Renal cortical epithelial cell (primary cell): ENCODE results near the gene TCP1. TPM values are rescaled to one million over a fixed set of nuclear protein-coding genes. Genes with fewer than 3 reads are reported as not detected.
A peak's percentile ranks its signal among the peaks of the same experiment; 100 is the strongest.
"Not testable (repeated sequence)": the region's sequence is repeated elsewhere in the genome, so short reads cannot be mapped to it uniquely, and the experiment has no call there.

Experiments used
- DNase-seq: peaks from one replicate; pipeline ENCODE4 v3.0.0-alpha.2; 2011; ENCODE audit warnings: low read depth
- total RNA-seq: library from RNA; depleted of rRNA; stranded (reverse); fragments of >200 nt; gene quantifications from 2 replicates; pipeline ENCODE4 v1.2.3, GENCODE V29; 2014

The TCP1 gene
- total RNA-seq, 1 donor from 2014 or later, result 309 TPM

GRCh38 chr6:159777240-159777904 is 12.0 kb downstream of the TCP1 start:
- DNase-seq, result no peak

GRCh38 chr6:159772196-159772595 is 17.2 kb downstream of the TCP1 start:
- no peak for DNase-seq

- DNase-seq, result no peak
Observed at GRCh38 chr6:159769470-159769869, 19.9 kb downstream of the TCP1 start.

GRCh38 chr6:159766906-159767305 is 22.5 kb downstream of the TCP1 start:
- no peak for DNase-seq

GRCh38 chr6:159762681-159763293 is 26.6 kb downstream of the TCP1 start:
- DNase-seq, result no peak

GRCh38 chr6:159761873-159762680 is 27.3 kb downstream of the TCP1 start, which contains the start of gene ACAT2:
ACAT2 (plus strand) TSS chr6:159762045; CDS start chr6:159762088, 43 bp downstream.
- DNase-seq, result peak; percentile 87

- DNase-seq, result no peak
Observed at GRCh38 chr6:159761129-159761872, 28.1 kb downstream of the TCP1 start.

GRCh38 chr6:159760602-159761057 is 28.8 kb downstream of the TCP1 start:
- DNase-seq, result peak; percentile 87

GRCh38 chr6:159759645-159760044 is 29.8 kb downstream of the TCP1 start:
- DNase-seq, result no peak

- peak; percentile 75 for DNase-seq
Observed at GRCh38 chr6:159758031-159759001, 31.1 kb downstream of the TCP1 start.

- no peak for DNase-seq
Observed at GRCh38 chr6:159756508-159756907, 32.9 kb downstream of the TCP1 start.

GRCh38 chr6:159754959-159755914 is 34.2 kb downstream of the TCP1 start:
- DNase-seq, result no peak

- no peak for DNase-seq
Observed at GRCh38 chr6:159754401-159754800, 35.0 kb downstream of the TCP1 start.

GRCh38 chr6:159753081-159753872 is 36.1 kb downstream of the TCP1 start:
- DNase-seq, result no peak

GRCh38 chr6:159751448-159751847 is 38.0 kb downstream of the TCP1 start:
- DNase-seq, result no peak

- not testable (repeated sequence) for DNase-seq
Observed at GRCh38 chr6:159748127-159748526, 41.3 kb downstream of the TCP1 start.

GRCh38 chr6:159746759-159747158 is 42.6 kb downstream of the TCP1 start:
- DNase-seq, result no peak

GRCh38 chr6:159745081-159745480 is 44.3 kb downstream of the TCP1 start:
- DNase-seq, result no peak

GRCh38 chr6:159742165-159742564 is 47.2 kb downstream of the TCP1 start:
- no peak for DNase-seq
